ENCODE data around the gene GIPR. TPM values are rescaled to one million over a fixed set of nuclear protein-coding genes. Genes with fewer than 3 reads are reported as not detected.

GIPR gene
- polyA plus RNA-seq, 1 donor from 2014 or later = 6.4 TPM

DNA sequence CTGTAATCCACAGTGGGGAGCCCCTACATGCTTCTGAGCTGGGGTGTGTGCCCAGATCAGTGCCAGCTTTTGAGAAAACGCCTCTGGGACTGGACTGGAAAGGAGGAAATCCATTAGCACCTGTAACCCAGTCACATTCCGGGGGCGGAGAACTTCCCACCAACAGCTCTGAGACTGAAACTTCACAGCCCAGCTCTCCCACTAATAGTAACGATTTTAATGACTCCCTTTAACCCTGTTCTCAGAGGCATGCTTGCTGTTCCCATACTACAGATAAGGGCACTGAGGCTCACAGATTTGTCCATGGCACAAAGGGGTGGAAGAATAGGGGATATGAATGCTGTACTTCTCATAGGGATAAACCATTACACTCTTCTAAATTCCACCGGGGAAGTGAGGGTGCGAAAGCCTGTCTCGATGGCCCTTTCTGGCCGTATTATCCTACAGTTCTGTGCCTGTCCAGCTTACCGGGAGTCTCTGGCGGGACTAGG lies 61.8 kb downstream of the GIPR start:
- Histone ChIP-seq H3K79me2 (replicated peaks; ENCODE audit: insufficient read depth, low read length) (peaks cover 26% of the 10 kb centered on the region), H3K9me3 (ENCODE audit: low read length) (no peaks in the 10 kb centered on the region), H3K4me2 (ENCODE audit: low read length) (peak overlapping the region; percentile 84), H2AFZ (ENCODE audit: low read depth, low read length) (peak overlapping the region; percentile 56), H3K4me3 (ENCODE audit: low read length) (peak overlapping the region; percentile 87), H4K20me1 (ENCODE audit: insufficient read depth) (no peaks in the 10 kb centered on the region), H3K36me3 (ENCODE audit: insufficient read depth, low read length) (no peaks in the 10 kb centered on the region), H3K27ac (ENCODE audit: low read length) (peak overlapping the region; percentile 79), H3K9ac (ENCODE audit: low read length) (peak overlapping the region; percentile 93), H3K9me2 (ENCODE audit: insufficient read depth, low read length) (no peaks in the 10 kb centered on the region), H3F3A (ENCODE audit: insufficient read depth, low read length, poor library complexity, severe bottlenecking) (no peaks in the 10 kb centered on the region), H3K27me3 (ENCODE audit: insufficient read depth, low read depth, low read length) (no peaks in the 10 kb centered on the region)
- TF ChIP-seq, protein P1, sequence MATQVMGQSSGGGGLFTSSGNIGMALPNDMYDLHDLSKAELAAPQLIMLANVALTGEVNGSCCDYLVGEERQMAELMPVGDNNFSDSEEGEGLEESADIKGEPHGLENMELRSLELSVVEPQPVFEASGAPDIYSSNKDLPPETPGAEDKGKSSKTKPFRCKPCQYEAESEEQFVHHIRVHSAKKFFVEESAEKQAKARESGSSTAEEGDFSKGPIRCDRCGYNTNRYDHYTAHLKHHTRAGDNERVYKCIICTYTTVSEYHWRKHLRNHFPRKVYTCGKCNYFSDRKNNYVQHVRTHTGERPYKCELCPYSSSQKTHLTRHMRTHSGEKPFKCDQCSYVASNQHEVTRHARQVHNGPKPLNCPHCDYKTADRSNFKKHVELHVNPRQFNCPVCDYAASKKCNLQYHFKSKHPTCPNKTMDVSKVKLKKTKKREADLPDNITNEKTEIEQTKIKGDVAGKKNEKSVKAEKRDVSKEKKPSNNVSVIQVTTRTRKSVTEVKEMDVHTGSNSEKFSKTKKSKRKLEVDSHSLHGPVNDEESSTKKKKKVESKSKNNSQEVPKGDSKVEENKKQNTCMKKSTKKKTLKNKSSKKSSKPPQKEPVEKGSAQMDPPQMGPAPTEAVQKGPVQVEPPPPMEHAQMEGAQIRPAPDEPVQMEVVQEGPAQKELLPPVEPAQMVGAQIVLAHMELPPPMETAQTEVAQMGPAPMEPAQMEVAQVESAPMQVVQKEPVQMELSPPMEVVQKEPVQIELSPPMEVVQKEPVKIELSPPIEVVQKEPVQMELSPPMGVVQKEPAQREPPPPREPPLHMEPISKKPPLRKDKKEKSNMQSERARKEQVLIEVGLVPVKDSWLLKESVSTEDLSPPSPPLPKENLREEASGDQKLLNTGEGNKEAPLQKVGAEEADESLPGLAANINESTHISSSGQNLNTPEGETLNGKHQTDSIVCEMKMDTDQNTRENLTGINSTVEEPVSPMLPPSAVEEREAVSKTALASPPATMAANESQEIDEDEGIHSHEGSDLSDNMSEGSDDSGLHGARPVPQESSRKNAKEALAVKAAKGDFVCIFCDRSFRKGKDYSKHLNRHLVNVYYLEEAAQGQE (IDR thresholded peaks at IDR 0.05; ENCODE audit: borderline replicate concordance) = no peak
- TF ChIP-seq POLR2AphosphoS5 (IDR thresholded peaks at IDR 0.05) (no peak), EP300 (conservative IDR thresholded peaks at IDR 0.05; ENCODE audit: poor library complexity, severe bottlenecking) (no peak)
- TF ChIP-seq, protein P2, sequence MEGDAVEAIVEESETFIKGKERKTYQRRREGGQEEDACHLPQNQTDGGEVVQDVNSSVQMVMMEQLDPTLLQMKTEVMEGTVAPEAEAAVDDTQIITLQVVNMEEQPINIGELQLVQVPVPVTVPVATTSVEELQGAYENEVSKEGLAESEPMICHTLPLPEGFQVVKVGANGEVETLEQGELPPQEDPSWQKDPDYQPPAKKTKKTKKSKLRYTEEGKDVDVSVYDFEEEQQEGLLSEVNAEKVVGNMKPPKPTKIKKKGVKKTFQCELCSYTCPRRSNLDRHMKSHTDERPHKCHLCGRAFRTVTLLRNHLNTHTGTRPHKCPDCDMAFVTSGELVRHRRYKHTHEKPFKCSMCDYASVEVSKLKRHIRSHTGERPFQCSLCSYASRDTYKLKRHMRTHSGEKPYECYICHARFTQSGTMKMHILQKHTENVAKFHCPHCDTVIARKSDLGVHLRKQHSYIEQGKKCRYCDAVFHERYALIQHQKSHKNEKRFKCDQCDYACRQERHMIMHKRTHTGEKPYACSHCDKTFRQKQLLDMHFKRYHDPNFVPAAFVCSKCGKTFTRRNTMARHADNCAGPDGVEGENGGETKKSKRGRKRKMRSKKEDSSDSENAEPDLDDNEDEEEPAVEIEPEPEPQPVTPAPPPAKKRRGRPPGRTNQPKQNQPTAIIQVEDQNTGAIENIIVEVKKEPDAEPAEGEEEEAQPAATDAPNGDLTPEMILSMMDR (IDR thresholded peaks at IDR 0.05; ENCODE audit: poor library complexity, severe bottlenecking) = no peak

DNA sequence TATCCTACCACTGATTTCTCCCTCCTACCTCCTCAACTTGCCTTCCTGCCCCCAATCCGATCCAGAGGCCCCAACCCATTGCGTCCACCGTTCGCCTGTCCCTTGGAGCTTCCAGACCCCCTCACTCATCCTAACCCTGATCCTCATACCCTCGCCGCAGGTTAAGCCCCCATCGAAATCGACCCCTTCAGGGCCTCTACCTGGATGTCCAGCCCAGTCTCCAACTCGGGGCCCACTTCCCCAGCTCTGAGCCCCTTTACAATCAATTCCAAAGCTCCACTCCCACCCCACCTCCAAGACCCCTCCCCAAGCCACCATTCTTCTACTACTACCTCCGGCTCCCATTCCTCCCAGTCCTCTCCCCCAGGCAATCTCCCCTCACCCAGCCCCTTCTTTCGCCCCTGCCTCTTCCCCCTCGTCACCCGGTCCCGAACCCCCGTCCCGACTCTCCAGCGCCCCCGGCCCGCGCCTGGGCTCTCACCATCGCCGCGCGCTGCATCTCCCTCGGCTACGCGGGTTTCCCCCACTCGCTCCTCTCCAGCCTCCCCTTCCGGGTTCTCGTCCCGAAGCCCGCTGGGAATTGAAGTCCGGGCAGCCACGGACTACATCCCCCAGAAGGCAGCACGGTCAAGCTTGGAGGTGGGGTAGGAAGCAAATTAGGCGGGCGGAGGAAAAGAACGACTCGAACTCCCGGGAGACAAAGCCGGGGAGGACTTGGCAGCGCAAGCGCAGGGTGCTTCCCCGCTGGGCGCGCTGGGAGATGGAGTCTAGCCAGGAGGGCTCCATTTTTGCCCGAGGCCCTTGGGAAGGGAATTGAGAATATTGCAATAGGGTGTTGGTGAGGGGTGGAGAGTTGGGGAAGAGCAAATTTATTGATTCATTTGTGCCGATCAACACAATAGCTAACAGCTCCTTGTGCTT lies 62.6 kb downstream of the GIPR start, which contains the start of gene FBXO46:
TSS of gene FBXO46 (minus strand) at position 529 of the 921 bp plus-strand sequence. CDS start 17,401 bp downstream, outside the sequence.
- Histone ChIP-seq H3K79me2 (replicated peaks; ENCODE audit: insufficient read depth, low read length) (peaks cover 24% of the 10 kb centered on the region), H4K20me1 (ENCODE audit: insufficient read depth) (no peaks in the 10 kb centered on the region), H3K4me2 (ENCODE audit: low read length) (peak within 1 kb of the TSS; percentile 84), H2AFZ (ENCODE audit: low read depth, low read length) (peak within 1 kb of the TSS; percentile 56), H3K27ac (ENCODE audit: low read length) (peak within 1 kb of the TSS; percentile 79), H3K36me3 (ENCODE audit: insufficient read depth, low read length) (no peaks in the 10 kb centered on the region), H3K4me3 (ENCODE audit: low read length) (peak within 1 kb of the TSS; percentile 87), H3K9me3 (ENCODE audit: low read length) (no peaks in the 10 kb centered on the region), H3K9me2 (ENCODE audit: insufficient read depth, low read length) (no peaks in the 10 kb centered on the region), H3F3A (ENCODE audit: insufficient read depth, low read length, poor library complexity, severe bottlenecking) (no peaks in the 10 kb centered on the region), H3K9ac (ENCODE audit: low read length) (peak within 1 kb of the TSS; percentile 93), H3K27me3 (ENCODE audit: insufficient read depth, low read depth, low read length) (no peaks in the 10 kb centered on the region)
- TF ChIP-seq EZH2 (IDR thresholded peaks at IDR 0.05; ENCODE audit: borderline replicate concordance, insufficient read depth, low read length, poor library complexity, severe bottlenecking) (no peak), SMC3 (conservative IDR thresholded peaks at IDR 0.05; ENCODE audit: poor library complexity) (peak; percentile 11), RAD21 (conservative IDR thresholded peaks at IDR 0.05) (peak; percentile 34), MXI1 (conservative IDR thresholded peaks at IDR 0.05; ENCODE audit: poor library complexity, severe bottlenecking) (peak; percentile 60), TAF1 (IDR thresholded peaks at IDR 0.05; ENCODE audit: low read depth) (peak; percentile 53), EP300 (conservative IDR thresholded peaks at IDR 0.05; ENCODE audit: poor library complexity, severe bottlenecking) (peak; percentile 72), POLR2AphosphoS5 (IDR thresholded peaks at IDR 0.05) (peak; percentile 93)
- TF ChIP-seq, protein P1 (IDR thresholded peaks at IDR 0.05; ENCODE audit: borderline replicate concordance) = peak; percentile 54
- TF ChIP-seq, protein P2 (IDR thresholded peaks at IDR 0.05; ENCODE audit: poor library complexity, severe bottlenecking) = peak; percentile 60
